Activated CD4-positive, alpha-beta T cell treated with anti-CD3 and anti-CD28 coated beads, Interleukin-2, amount 50 U/mL, for 48 hours (primary cell): ENCODE results near the gene CACNA2D1.
"Not testable (repeated sequence)": the region's sequence is repeated elsewhere in the genome, so short reads cannot be mapped to it uniquely, and the experiment has no call there.

Experiments
- DNase-seq, 2 experiments: peaks; one replicate each; pipeline ENCODE4 v3.0.0-alpha.2; 2020

The CACNA2D1 gene

GRCh38 chr7:82156893-82157292, 286.7 kb downstream of the CACNA2D1 start:
- DNase-seq = no peak

GRCh38 chr7:82156168-82156567, 287.4 kb downstream of the CACNA2D1 start:
- DNase-seq = no peak

GRCh38 chr7:82154728-82155127, 288.8 kb downstream of the CACNA2D1 start:
- DNase-seq = no peak

- DNase-seq = no peak
Measured at GRCh38 chr7:82153776-82154175, 289.8 kb downstream of the CACNA2D1 start.

GRCh38 chr7:82152858-82153257, 290.7 kb downstream of the CACNA2D1 start:
- no peak for DNase-seq

- no peak for DNase-seq
Measured at GRCh38 chr7:82146491-82146890, 297.1 kb downstream of the CACNA2D1 start.

- no peak for DNase-seq
Measured at GRCh38 chr7:82142263-82142864, 301.2 kb downstream of the CACNA2D1 start.

- DNase-seq = no peak
Measured at GRCh38 chr7:82141427-82141826, 302.1 kb downstream of the CACNA2D1 start.

- not testable (repeated sequence) for DNase-seq
Measured at GRCh38 chr7:82140608-82141007, 303.0 kb downstream of the CACNA2D1 start.

- no peak for DNase-seq
Measured at GRCh38 chr7:82131215-82131614, 312.4 kb downstream of the CACNA2D1 start.

GRCh38 chr7:82129091-82129490, 314.5 kb downstream of the CACNA2D1 start:
- DNase-seq = no peak

- DNase-seq = no peak
Measured at GRCh38 chr7:82128546-82128945, 315.0 kb downstream of the CACNA2D1 start.

GRCh38 chr7:82126576-82126975, 317.0 kb downstream of the CACNA2D1 start:
- DNase-seq = no peak

- DNase-seq = no peak
Measured at GRCh38 chr7:82124445-82124844, 319.1 kb downstream of the CACNA2D1 start.

- no peak for DNase-seq
Measured at GRCh38 chr7:82122275-82122674, 321.3 kb downstream of the CACNA2D1 start.

- DNase-seq = no peak
Measured at GRCh38 chr7:82114237-82114636, 329.3 kb downstream of the CACNA2D1 start.

- DNase-seq = no peak
Measured at GRCh38 chr7:82110146-82110840, 333.3 kb downstream of the CACNA2D1 start.

- DNase-seq = no peak
Measured at GRCh38 chr7:82109288-82109687, 334.3 kb downstream of the CACNA2D1 start.

- DNase-seq = no peak
Measured at GRCh38 chr7:82106201-82106600, 337.4 kb downstream of the CACNA2D1 start.

- no peak for DNase-seq
Measured at GRCh38 chr7:82105463-82105862, 338.1 kb downstream of the CACNA2D1 start.

GRCh38 chr7:82098414-82098813, 345.2 kb downstream of the CACNA2D1 start:
- no peak for DNase-seq

- no peak for DNase-seq
Measured at GRCh38 chr7:82091126-82091684, 352.4 kb downstream of the CACNA2D1 start.

- DNase-seq = no peak
Measured at GRCh38 chr7:82087099-82087498, 356.5 kb downstream of the CACNA2D1 start.

- no peak for DNase-seq
Measured at GRCh38 chr7:82085116-82085515, 358.5 kb downstream of the CACNA2D1 start.
